HG03378 (cell line): ENCODE results near the gene CELF4.

Experiments used
- ATAC-seq: cut with Tn5 transposase; IDR thresholded peaks from one replicate; pipeline ENCODE4 v1.9.1; 2021; ENCODE audit warnings: mild to moderate bottlenecking, moderate library complexity; ENCODE audit not compliant: unreplicated experiment

CELF4 gene

DNA sequence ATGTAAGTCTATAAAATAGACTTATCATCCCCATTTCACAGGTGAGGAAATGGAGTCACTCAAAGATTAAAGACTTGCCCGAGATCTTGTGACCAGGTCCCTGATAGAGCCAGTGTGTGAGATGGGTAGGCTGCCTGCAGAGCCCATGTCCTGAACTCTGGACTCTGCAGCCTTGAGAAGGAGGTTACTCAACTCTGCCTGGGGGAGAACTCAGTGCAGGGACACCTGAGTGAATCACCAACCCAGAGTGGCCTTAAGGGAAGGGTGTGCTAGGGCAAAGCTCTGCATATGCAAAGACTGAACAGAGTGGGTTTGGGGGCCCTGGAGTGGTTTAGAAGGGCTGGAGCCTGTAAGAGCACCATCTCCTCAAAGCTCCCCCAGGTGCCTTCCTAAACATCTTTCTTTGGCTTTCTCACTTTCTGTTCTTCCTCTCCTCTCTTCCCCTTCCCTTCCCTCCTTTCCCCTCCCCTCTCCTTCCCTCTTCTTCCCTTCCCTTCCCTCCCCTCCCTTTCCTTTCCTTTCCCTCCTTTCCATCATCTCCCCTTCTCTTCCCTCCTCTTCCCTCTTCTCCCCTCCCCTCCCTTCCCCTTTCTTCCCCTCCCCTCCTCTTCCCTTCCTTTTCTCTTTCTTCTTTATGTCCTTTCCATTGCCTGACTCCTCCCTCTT, 67.6 kb downstream of the CELF4 start:
- ATAC-seq: no peak

DNA sequence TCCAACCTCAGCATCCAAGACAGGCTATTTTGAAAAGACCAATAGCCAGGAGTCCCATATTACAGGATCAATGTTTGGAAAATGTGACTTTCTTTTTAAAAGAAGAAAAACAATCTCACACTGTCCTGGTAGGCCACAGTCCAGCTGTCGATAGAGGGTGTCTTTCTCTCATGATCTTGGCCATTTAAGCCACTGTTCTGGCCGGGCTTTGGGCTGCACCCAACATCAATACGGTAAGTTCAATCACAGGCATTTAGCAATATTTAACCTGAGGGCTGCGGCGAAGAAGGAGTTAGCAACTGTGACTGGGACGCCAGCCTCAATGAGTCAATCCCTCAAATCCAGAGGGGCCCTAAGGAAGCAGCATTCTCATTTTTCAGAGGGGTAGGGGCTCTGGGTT, 69.0 kb downstream of the CELF4 start:
- ATAC-seq: no peak

DNA sequence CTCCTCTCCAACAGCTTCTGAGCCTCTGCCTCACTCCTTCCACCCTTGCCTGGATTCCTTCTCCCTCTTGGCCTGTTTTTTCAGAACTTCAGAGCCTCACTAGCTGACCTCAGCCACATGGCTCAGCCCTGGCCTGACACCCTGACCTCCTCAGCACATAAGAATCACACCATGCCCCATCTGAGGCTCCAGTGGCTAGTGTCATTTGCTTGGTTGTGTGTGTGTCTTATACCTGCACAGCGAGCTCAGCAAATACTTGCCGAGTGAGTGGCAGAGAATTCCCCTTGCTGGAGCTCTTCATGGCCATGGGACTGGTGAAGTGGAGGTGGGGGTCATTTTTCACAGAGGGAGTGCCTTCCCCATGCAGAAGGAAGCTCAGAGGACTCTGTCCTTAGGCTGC, 70.2 kb downstream of the CELF4 start:
- no peak for ATAC-seq

DNA sequence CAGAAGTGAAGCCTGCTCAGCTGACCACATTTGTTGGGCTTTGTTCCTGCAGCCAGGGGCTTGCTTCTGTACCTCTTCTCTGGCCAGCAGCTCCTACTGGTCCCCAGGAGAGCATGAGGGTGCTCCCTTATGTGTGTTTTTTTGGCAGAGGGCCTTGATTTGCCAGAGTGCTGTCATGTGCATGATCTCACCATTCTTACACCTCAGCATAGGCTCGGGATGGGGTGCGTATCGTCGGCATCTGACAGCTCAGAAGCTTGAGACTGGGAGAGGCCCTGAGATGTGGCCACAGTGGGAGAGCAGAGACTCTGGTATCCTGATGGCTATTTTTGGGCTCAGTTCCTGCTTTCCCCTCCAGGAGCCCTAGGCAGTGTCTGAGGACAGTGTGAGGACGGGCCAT, 71.2 kb downstream of the CELF4 start:
- ATAC-seq: no peak

DNA sequence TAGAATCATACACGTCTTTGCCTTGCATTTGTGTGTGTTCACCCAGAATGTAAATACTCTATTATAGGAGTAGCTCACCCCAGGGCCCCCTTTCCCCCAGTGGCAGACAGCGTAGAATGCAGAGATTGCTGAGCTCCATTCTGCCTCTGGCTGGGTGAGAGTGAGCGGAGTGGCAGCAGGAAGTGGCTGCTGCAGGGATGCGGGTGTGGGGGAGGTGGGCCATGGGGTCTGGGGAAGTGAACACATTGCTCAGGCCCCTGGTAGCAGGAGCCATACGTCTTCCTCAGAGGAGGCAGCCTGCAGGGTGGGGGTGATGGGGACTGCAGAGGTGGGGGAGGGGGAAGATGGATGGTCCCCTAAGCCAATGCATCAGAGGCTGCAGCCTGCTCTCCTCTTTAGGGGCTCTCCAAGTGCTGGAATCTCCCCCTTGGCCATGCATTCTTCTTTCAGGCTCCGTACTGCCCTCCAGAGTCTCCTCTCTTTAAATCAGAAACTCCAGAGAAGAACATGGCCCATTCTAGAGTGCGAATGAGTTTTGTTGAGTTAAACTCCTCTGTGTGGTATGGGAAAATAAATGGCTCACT, 72.2 kb downstream of the CELF4 start:
- no peak for ATAC-seq

DNA sequence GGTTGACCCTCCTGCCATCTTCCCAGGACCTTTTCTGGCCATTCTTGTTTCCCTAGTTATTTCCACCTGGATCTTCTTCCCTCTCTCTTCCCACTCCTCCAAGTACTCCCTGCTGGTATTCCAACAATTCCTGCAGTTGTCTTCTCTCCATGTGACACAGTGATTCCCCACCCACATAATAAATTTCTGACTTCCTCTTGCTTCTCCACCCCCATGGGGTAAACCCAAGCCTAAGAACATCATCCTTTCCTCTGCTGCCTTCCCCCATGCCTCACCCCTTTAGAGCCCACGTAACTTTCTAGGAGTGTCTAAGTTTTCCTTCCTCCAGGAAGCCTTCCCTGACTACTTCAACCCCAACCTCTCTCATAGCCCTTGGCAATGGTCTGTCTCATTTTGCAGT, 72.6 kb downstream of the CELF4 start:
- no peak for ATAC-seq

DNA sequence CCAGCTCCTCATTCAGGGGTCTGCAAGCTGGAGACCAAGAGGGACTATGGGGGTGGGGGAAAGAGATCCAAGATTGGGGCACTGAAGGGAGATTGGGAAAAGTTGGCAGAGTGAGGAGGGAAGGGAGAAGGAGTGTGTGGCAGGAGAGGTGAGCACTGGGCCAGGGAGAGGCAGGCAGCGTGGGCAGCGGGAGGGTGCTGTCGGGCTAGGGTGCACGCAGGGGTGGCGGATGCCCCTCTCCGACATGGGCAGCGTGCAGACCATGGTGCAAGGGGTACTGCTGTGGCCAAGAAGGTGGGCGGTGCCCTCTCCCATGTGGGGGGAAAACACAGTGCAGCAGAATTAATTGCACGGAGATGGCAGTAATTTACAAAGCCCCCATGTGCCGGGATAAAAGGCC, 74.1 kb downstream of the CELF4 start:
- no peak for ATAC-seq

DNA sequence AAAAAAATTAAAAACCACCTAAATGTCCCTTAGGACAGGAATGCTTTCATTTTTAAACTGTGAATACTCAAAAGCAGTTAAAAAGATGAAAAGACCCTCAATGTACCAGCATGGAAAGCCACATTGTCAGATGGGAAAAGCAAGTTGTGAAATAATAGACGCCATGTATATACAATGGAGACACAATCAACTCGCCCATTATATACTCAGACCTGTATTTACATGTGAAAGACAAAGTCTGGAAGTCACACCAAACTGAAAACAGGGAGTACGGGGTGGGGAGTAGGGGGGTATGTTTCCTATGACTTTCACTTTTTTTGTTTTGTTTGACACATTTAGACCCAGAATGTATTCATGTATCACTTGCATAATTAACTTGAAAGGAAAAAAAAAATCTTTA, 75.6 kb downstream of the CELF4 start:
- no peak for ATAC-seq

DNA sequence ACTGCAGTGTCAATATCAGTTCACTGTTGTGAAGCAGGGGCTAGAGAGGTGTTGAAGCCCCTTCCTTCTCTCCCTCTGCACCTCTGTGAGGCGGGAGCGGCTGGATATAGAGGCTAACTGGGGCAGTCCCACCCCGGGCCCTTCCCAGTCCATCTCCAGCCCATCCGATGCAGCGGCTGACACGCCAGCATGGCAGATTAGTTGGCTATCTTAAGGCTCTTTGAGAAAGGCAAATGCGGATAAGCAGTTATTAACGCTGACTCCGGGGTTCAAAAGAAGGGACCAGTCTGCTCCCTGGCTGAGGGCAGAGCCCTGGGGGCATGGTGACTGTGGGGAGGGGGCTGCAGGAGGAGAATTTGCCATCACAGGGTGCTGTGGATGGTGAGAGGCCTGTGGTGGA, 76.6 kb downstream of the CELF4 start:
- no peak for ATAC-seq

DNA sequence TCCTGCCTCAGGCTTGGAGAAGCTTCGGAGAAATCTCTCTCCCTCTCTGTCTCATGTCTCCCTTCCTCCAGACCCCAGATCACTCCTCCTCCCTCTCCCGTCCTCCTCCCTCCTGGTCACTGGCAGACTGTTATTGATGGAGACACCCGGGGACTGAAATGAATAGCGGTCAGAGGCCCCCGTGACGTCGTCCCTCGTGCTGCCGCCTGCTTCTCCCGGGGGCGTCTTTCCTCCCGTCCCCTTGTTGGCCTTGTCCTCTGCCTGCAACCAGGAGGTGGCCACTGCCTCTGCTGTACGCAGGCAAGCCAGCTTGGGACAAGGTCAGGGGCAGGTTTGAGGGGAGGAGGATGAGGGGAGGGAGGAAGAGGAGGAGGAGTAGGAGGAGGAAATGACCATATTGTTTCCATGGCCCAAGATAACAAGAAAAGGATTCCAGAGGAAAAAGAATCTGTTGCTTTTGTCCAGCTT, 78.2 kb downstream of the CELF4 start:
- ATAC-seq: no peak

DNA sequence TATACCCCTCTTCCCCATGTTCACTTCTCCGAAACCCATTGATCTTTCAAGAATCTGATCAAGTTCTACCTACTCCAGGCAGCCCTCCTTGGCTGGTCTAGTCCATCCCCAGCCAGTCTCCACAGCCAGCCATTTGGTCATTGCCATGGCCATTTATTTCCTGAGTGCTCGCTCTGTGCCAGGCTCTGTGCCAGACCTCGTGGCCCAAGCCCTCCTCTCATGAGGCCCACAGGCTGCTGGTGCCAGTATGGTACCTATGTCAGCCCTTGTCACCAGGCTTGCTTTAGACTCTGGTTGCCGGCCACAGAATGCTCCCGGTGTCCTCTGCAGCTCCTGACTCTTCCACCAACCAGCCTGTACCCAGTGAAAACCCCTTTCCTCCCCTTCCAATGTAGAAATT, 78.8 kb downstream of the CELF4 start:
- ATAC-seq: no peak

DNA sequence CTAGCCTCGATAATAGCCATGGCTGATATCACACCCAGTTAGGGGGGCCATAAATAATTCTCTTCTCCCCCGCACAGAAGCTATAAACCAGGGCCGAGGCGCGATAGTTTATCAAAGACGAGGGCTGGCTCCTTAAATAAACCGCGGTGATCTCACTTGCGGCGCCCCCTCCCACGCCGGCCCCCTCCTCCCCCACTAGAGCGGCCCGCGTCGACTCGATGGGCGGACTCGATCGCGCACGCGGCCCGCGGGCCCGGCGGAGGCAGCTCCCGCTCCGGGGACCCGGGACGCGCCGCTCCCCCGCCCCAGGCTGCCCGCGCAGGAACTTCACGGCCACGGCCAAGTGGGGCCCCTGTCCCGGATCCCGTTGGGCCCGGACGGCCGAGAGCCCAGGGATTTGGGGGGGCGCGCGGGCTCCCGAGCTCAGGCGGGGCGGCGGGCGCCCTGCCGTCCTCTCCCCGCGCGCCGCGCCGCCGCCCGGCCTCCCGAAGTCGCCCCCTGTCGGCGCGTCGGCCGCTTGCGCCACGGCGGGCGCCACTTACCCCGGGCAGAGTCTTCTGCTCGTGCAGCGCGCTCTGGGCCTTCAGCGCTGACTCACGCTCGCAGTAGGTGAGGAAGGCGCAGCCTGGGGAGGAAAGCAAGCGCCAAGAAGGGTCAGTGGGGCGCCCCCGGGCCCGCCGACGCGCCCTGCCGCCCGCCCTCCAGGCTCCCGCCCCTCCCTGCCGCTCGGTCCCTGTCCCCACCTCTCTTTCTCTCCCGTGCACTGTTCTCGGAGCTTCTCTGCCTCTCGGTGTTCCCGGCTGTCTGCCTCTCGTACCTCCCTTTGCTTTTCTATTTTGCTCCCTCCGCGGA, 80.4 kb downstream of the CELF4 start:
- no peak for ATAC-seq

DNA sequence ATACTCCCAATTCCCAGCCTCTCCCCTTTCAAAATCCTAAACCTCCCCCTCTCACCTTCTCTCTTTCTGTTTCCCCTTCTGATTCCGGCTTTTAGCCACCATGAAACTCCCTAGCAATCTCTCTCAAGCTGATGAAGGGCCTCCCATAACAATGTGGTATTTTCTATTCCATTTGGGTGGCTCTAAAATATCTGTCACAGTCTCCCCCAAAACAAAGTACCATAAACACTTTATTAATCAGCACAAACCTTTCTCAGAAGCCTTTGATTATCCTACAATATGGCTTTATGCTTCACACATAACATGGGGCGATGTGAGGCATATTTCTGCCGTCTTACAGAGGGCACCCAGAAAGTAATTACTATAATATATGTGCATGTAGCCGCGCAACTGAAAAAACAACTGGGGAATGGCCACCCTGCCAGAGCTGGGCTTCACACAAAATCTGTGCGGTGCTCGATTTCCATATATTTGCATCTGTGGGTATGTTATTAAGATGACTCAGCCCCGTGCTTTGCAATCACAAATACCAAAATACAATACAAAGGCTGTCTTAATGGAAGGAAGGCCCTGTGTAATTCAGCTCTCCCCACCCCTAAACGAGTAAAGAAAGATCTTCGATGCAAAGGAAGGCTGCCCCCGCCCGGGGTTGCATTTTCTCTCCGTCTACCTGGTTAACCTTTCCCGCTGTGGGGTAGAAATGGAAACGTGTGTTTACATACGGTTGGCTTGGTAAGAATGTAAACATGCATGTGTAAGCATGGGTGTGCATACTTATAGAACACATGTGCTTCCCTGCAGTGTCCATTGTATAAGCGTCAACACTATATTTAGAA, 81.4 kb downstream of the CELF4 start:
- ATAC-seq: no peak

DNA sequence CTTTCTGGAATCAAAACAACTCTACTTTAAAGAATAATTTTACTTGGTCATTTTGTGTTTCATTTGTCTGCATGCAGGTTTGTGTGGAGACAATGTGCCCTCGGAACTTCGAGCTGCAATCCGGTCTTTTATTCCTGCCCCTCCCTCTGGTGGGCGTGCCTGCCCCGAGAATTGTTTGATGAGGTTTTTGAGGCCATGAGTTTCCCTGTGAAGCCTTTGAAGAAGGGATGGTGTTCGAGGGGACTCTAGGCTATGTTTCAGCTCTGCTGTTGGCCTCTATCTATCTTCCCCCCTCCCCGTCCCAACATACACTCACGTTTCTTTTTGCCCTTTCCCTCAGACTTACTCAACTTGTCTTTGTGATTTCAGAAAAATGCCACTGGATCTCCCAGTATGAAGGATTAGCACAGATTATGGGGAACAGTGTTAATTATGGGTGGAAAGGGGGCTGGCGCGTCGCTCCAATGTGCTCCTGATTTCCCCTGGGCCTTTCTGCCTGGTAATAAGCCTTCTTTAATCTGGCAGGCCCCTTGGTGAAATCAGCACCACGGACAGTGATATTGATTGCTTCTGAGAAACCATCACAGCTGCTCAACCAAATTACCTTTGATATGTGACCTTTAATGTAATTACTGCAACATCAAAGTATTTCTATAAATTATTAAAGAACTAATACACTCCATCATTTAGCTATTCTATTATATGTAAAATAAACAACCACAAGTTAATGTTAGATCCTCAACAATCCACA, 82.2 kb downstream of the CELF4 start:
- ATAC-seq: no peak

DNA sequence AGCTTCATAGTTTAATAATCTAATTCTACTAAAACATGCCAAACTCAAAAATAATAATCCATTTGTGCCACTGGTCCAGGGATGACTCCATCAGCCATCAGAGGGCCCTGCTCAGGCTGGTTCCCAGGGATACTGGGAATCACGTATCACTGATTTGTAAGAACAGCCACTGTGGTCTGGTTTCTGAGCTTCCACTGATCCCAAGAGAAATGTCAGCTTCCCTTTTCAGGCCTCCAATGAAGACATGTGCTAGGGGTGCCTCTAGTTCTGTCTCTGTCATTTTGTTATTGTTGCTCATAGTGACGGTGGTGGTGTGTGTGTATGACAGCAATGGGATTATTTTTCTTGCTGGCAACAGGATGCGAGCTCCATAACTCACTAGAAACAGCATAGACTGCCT, 83.2 kb downstream of the CELF4 start:
- no peak for ATAC-seq

DNA sequence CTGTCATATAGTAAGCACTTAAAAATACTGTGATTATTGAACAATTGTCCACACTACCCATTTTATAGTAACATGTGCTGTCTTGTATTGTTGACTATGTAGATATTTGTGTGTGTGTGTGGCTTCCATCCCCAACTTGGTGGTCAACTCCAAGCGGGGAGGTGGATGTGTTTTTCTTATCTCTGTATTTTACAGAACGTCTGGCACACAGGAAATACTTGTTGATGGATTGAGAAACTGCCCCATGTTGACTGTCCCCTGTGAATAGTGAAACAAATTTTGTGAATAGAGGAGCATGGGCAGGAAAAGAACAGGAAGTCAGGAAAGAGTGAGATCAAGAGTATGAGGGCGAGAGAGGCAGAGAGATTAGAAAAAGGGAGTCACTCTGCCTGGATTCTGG, 83.6 kb downstream of the CELF4 start:
- ATAC-seq: no peak

DNA sequence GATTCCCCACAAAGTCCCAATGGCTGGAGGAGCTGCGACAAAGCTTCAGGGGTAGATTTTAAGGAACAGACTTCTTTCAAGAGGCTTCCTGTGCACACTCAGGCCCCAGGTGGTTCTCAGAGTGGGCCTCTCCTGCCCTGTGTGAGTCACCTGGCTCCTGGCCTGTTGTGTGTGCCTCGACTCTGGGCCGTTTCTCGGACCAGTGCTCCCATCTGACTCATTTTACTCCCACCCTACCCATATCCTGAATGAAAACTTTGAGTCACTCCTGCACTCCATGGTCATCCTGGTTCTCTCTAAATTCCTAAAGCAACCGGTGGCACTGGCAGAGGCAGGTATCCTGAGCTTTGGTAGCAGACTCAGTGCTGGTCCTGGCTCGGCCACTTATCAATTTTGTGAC, 84.1 kb downstream of the CELF4 start:
- no peak for ATAC-seq

DNA sequence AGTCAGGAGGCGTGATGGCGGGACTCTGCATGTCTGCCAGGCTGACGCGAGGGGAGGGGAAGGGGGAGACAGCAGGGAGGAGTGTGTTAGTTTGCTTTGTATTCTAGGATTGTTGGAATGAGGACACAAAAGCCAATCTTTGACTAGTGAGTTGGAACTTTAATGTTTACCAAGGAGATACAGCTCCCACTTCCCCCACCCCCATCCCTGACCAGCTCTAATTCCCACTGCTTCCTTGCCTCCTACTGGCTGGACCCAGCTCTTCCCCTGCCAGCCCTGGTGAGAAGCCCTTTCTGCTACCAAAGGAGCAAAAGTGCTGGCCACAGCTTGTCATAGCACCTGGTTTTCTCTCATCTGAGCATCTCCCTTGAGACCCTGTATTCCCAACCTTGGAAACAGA, 84.5 kb downstream of the CELF4 start:
- no peak for ATAC-seq

DNA sequence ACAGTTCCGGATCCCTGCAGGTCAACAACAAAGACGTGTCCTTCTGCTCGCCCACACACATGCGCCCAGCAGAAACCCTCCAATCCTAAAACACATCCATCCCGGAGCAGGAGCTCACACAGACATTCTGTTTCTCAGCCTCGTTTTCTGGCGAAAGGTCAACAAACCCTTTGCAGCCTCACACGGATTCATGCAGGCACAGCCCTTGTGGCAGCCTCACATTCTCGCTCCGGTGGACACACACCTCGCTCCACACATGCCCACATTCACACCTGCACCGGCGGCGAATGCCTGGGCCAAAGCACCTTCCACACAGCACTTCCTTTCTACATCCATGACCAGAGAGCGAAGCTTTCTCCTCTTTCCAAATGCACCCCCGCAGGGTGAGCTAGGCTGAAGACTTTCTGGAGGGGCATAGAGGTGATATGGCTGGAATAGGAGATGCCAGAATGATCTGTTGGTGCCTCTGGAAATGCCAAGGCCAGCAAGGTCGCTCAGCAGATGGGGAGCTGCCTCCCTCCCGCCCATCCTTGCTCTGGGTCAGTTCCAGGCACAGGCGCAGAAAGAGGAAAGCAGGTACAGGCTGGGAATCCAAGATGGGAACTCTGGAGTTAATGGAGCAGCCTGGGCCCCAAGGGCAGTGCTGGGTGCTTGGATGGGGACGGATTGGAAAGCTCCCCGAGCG, 88.8 kb downstream of the CELF4 start:
- ATAC-seq: no peak

DNA sequence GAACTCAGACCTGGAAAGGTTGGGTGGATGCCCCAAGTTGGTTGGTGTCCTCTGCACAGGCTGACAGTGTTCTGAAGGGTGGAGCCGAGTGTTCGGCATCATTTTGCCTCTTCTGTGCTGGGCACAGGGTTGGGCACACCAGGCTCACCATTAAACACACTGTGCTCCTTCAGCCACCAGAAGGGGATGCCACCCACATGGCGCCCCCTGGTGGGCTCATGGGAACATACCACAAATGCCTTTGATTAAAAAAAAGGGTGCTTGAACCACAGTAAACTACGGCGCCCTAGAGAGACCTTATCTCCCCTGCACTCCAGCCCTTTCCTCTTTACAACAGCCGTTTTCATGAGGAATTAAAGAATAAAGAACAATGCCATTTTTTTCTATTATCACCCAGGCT, 89.4 kb downstream of the CELF4 start:
- ATAC-seq: no peak
